Measurements from ENCODE around the gene CUX1.

- TF ChIP-seq CTCF (IDR thresholded peaks at IDR 0.05) (no peak), POLR2A (IDR thresholded peaks at IDR 0.05) (no peak)
These were observed 368.4 kb downstream of the CUX1 start for GRCh38 chr7:102185796-102186195.

Data from esophagus squamous epithelium (tissue), 4 donors.